HFF-Myc (cell line): ENCODE measurements around the gene SYT1.

ENCODE experiments used
- DNase-seq: peaks from one replicate; pipeline ENCODE4 v3.0.0-alpha.2; 2011; ENCODE audit warnings: low read depth; ENCODE audit errors: extremely low read depth
- H3K4me3 ChIP-seq: replicated peaks from 2 replicates; pipeline ENCODE4 v1.5.1; 2011; ENCODE audit warnings: low read depth, mild to moderate bottlenecking, control low read depth, low read length
- CTCF ChIP-seq: IDR thresholded peaks from 2 replicates; pipeline ENCODE4 v1.5.1; 2012; ENCODE audit warnings: mild to moderate bottlenecking, low read depth, low read length, control low read depth; ENCODE audit errors: missing control alignments

The SYT1 gene

DNA sequence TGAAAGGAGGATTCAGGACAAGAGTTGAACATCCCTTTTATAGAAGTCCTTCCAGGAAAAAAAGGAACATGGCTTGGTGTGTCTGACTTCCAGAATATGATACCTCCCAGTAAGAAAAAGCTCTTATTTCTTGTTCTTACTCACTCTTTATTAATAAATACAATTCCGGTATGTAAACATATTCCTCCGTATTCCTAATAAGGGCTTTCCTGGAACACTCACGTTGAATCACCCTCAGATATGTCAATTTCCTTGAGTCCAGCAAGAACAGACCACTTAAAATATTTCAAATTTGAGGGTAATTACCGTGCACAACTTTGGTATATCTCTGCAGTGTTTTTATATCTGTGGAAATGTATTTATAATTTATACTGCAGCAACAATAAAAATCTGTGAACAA is 385.6 kb downstream of the SYT1 start:
- TF ChIP-seq CTCF, result no peak
- H3K4me3 ChIP-seq, result no peak overlapping the region
- no peak for DNase-seq

DNA sequence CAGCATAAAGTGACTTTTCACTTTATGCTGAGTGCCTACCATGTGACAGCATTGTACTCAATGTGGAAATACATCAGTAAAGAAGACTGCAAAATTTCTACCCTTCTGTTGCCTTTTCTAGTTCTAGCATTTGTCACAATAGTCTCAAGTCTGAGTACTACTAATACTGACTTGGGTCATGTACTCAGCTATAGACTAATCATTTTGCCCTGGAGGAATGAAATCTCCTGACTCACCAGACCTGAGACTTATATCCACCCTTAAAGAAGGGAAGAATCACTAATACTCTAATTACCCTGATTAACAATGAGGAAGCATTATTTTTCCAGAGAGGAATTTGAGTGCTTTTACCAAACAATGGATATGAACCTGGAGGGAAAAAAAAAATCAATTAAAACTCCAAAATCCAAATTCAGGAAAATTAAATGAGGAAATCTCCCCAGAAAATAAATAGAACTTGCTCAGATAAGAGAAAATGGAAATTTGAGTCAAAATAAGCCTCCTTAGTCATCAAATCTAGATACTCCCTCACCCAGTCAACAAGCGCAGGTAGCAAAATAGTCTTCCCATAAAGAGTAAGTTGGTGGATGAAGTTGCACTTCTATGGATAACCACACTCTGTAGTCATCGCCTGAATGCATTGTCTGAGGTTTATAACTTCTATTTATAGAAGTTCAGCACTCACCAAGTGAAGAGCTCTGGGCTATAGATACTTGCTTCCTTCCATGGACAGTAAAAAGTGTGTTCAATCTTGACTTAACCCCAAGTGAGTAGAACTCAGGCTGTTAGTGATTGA is 386.6 kb downstream of the SYT1 start:
- no peak for TF ChIP-seq CTCF
- H3K4me3 ChIP-seq, result no peak overlapping the region
- no peak for DNase-seq

DNA sequence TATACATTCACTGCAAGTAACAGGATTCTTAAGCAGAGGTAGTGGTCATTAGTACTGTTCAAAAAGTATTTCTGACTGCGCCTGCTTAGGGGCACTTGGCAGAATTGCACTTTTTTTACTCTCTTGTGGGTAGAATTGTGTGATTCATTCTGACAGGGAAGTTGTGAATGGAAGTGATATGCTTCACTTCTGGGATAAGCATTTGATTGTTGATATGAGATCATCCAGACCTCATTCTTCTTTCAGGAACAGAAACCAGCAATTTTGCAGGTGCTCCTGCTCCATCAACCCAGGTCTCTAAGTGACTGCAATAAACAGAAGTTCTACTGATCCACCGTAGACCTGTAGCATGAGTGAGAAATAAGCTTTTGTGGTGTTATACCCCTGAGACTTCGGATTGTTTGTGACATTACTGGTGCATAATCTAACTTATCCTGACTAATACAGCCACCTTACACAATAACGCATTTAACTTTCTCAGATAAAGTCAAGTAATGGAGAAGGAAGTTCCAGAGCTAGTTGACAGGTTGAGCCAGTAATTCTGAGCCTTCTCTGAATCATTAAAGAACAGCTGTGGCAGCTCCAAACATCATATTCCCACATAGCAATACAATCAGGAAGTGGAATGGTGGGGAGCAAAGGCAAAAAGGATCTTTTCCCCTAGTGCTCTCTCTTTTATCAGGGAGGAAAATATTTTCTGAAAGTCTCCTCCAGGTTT is 387.9 kb downstream of the SYT1 start:
- no peak for TF ChIP-seq CTCF
- DNase-seq, result no peak
- no peak overlapping the region for H3K4me3 ChIP-seq

GRCh38 chr12:79255288-79255687 is 390.7 kb downstream of the SYT1 start:
- TF ChIP-seq CTCF, result no peak
- no peak overlapping the region for H3K4me3 ChIP-seq
- no peak for DNase-seq

- TF ChIP-seq CTCF, result no peak
- no peak overlapping the region for H3K4me3 ChIP-seq
- DNase-seq, result no peak
Measured at GRCh38 chr12:79260923-79261322, 396.3 kb downstream of the SYT1 start.

DNA sequence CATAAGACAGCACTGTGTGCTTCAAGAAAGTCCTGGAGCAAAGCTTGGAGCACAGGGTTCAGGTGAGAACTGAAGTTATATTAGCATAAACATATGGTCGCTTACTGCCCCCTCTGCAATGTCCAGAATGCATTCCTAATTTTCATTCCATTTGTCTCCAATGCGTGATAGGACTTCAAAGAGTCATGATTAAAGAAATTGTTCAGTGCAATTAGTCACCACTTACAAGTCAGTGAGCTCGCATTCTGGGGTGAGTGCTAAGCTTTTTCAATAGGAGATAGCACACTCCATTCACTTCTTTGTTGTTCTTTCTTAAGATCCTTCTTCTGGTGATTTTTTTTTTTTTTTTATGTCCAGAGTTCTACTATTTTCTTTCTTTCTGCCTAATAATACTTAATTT is 398.4 kb downstream of the SYT1 start:
- no peak for TF ChIP-seq CTCF
- no peak overlapping the region for H3K4me3 ChIP-seq
- DNase-seq, result no peak
